Endothelial cell of umbilical vein (primary cell): ENCODE data around the gene PLXND1.

ENCODE experiments used
- EZH2 ChIP-seq: IDR thresholded peaks from 2 replicates; pipeline ENCODE4 v1.6.1; 2012; ENCODE audit warnings: borderline replicate concordance, low read depth, mild to moderate bottlenecking, moderate library complexity, low read length, inconsistent platforms; ENCODE audit not compliant: severe bottlenecking
- FOS ChIP-seq: IDR thresholded peaks from 2 replicates; pipeline ENCODE4 v1.6.1; 2011; ENCODE audit warnings: mild to moderate bottlenecking, low read length, moderate library complexity, borderline replicate concordance; ENCODE audit not compliant: insufficient read depth
- GATA2 ChIP-seq: IDR thresholded peaks from 2 replicates; pipeline ENCODE4 v1.7.0; 2011; ENCODE audit warnings: low read depth, mild to moderate bottlenecking, moderate library complexity, mixed read lengths, low read length; ENCODE audit not compliant: insufficient read length, insufficient read depth
- JUN ChIP-seq: IDR thresholded peaks from 2 replicates; pipeline ENCODE4 v1.6.1; 2011; ENCODE audit warnings: borderline replicate concordance, low read depth; ENCODE audit not compliant: insufficient read length, insufficient read depth
- MYC ChIP-seq: IDR thresholded peaks from one replicate; pipeline ENCODE4 v1.6.1; 2011; ENCODE audit warnings: mild to moderate bottlenecking, low read depth, low read length
- POLR2A ChIP-seq: IDR thresholded peaks from 2 replicates; pipeline ENCODE4 v1.6.1; 2012; ENCODE audit warnings: low read depth, mild to moderate bottlenecking, control low read depth, low read length
- POLR2AphosphoS5 ChIP-seq: IDR thresholded peaks from 2 replicates; pipeline ENCODE4 v1.6.1; 2012; ENCODE audit warnings: low read depth, mild to moderate bottlenecking, control low read depth, low read length, moderate library complexity; ENCODE audit not compliant: insufficient read depth
- TF ChIP-seq, protein P1 (sequence below), 2 donors: IDR thresholded peaks; 1 replicate in 1 of 2; 2 replicates in 1 of 2; pipeline ENCODE4 v1.5.1; 2011; ENCODE audit warnings: low read length in 2 of 2, mild to moderate bottlenecking in 2 of 2, moderate library complexity in 2 of 2, control low read depth in 1 of 2, inconsistent platforms in 1 of 2, low read depth in 1 of 2; ENCODE audit not compliant: insufficient read depth in 1 of 2; ENCODE audit errors: extremely low read depth in 1 of 2
- TF ChIP-seq, protein P2 (sequence below): IDR thresholded peaks from 2 replicates; pipeline ENCODE4 v1.6.1; 2011; ENCODE audit not compliant: insufficient read depth, insufficient read length

DNA sequence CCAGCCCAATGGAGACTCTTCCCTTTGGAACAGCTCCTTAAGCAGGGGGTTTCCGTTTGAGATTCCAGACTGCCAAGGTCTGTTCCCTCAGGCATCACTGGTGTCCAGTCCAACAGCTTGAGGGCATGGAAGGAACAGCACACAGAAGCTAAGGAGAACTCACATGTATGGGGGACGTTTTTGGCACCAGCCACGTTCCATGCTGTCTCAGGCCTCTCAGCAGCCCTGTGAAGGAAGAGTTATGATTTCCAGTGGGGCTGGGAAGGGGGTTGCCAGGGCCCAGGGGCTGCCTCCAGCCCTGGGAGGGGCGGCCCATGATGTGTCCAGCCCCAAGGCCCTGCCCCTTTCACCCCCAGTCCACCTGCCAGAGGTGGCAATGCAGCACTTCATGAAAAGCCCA lies 85.5 kb downstream of the PLXND1 start:
- TF ChIP-seq, protein P1, sequence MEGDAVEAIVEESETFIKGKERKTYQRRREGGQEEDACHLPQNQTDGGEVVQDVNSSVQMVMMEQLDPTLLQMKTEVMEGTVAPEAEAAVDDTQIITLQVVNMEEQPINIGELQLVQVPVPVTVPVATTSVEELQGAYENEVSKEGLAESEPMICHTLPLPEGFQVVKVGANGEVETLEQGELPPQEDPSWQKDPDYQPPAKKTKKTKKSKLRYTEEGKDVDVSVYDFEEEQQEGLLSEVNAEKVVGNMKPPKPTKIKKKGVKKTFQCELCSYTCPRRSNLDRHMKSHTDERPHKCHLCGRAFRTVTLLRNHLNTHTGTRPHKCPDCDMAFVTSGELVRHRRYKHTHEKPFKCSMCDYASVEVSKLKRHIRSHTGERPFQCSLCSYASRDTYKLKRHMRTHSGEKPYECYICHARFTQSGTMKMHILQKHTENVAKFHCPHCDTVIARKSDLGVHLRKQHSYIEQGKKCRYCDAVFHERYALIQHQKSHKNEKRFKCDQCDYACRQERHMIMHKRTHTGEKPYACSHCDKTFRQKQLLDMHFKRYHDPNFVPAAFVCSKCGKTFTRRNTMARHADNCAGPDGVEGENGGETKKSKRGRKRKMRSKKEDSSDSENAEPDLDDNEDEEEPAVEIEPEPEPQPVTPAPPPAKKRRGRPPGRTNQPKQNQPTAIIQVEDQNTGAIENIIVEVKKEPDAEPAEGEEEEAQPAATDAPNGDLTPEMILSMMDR (IDR thresholded peaks at IDR 0.05; ENCODE audit: extremely low read depth in 1 of 2, insufficient read depth in 1 of 2, low read depth in 1 of 2, low read length in 2 of 2) = no peak
- no peak for TF ChIP-seq POLR2A
- no peak for TF ChIP-seq EZH2
- TF ChIP-seq POLR2AphosphoS5 = no peak
- no peak for TF ChIP-seq MYC
- TF ChIP-seq, protein P2, sequence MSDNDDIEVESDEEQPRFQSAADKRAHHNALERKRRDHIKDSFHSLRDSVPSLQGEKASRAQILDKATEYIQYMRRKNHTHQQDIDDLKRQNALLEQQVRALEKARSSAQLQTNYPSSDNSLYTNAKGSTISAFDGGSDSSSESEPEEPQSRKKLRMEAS = no peak
- no peak for TF ChIP-seq FOS
- TF ChIP-seq GATA2 = no peak
- no peak for TF ChIP-seq JUN
